GM19397 (cell line): Measurements from ENCODE around the gene TSPAN11.
"Not testable (repeated sequence)": the region's sequence is repeated elsewhere in the genome, so short reads cannot be mapped to it uniquely, and the experiment has no call there.

Source experiments
- ATAC-seq: cut with Tn5 transposase; IDR thresholded peaks from one replicate; pipeline ENCODE4 v1.9.1; 2021; ENCODE audit warnings: mild to moderate bottlenecking, moderate library complexity; ENCODE audit not compliant: unreplicated experiment

Gene TSPAN11

GRCh38 chr12:31017535-31017934, 91.0 kb downstream of the TSPAN11 start:
- ATAC-seq = no peak

- ATAC-seq = no peak
Measured at GRCh38 chr12:31018106-31018789, 91.7 kb downstream of the TSPAN11 start.

GRCh38 chr12:31018790-31019505, 92.4 kb downstream of the TSPAN11 start:
- no peak for ATAC-seq

GRCh38 chr12:31019561-31019960, 93.0 kb downstream of the TSPAN11 start:
- no peak for ATAC-seq

GRCh38 chr12:31019976-31020375, 93.4 kb downstream of the TSPAN11 start:
- no peak for ATAC-seq

GRCh38 chr12:31020385-31021166, 94.0 kb downstream of the TSPAN11 start:
- no peak for ATAC-seq

GRCh38 chr12:31021181-31021580, 94.6 kb downstream of the TSPAN11 start:
- no peak for ATAC-seq

GRCh38 chr12:31021809-31022494, 95.4 kb downstream of the TSPAN11 start:
- ATAC-seq = no peak

- ATAC-seq = no peak
Measured at GRCh38 chr12:31023271-31023724, 96.8 kb downstream of the TSPAN11 start.

GRCh38 chr12:31026202-31026601, 99.7 kb downstream of the TSPAN11 start:
- no peak for ATAC-seq

- ATAC-seq = not testable (repeated sequence)
Measured at GRCh38 chr12:31027006-31027405, 100.5 kb downstream of the TSPAN11 start.

- ATAC-seq = no peak
Measured at GRCh38 chr12:31029468-31029867, 102.9 kb downstream of the TSPAN11 start.

- ATAC-seq = no peak
Measured at GRCh38 chr12:31029916-31030562, 103.5 kb downstream of the TSPAN11 start.

GRCh38 chr12:31031951-31032335, 105.4 kb downstream of the TSPAN11 start:
- ATAC-seq = no peak

GRCh38 chr12:31033146-31033545, 106.6 kb downstream of the TSPAN11 start:
- ATAC-seq = no peak

- ATAC-seq = no peak
Measured at GRCh38 chr12:31033681-31034080, 107.1 kb downstream of the TSPAN11 start.

GRCh38 chr12:31034372-31034771, 107.8 kb downstream of the TSPAN11 start:
- ATAC-seq = no peak

GRCh38 chr12:31035226-31035625, 108.7 kb downstream of the TSPAN11 start:
- no peak for ATAC-seq

GRCh38 chr12:31035967-31036665, 109.6 kb downstream of the TSPAN11 start:
- ATAC-seq = no peak

GRCh38 chr12:31037028-31037427, 110.5 kb downstream of the TSPAN11 start:
- no peak for ATAC-seq
